HepG2 (cell line): ENCODE data around the gene TST. TPM values are rescaled to one million over a fixed set of nuclear protein-coding genes. Genes with fewer than 3 reads are reported as not detected.
A peak's percentile ranks its signal among the peaks of the same experiment; 100 is the strongest.

Experiments
- CBX5 ChIP-seq: sonication (generic); formaldehyde crosslinking; IDR thresholded peaks from 2 replicates; pipeline ENCODE4 v1.4.0; 2020; ENCODE audit warnings: missing genetic modification reagents, borderline replicate concordance
- KAT2B ChIP-seq: fragments of 150-350 bp; IDR thresholded peaks from 2 replicates; pipeline ENCODE4 v1.6.1; 2014; ENCODE audit warnings: low read depth, low read length, borderline replicate concordance
- KDM5A ChIP-seq: fragments of 200-600 bp; sonication (generic); IDR thresholded peaks from 2 replicates; pipeline ENCODE4 v1.7.0; 2018; ENCODE audit warnings: antibody characterized with exemption, mild to moderate bottlenecking, low read length, borderline replicate concordance
- MAX ChIP-seq: IDR thresholded peaks from 2 replicates; pipeline ENCODE4 v1.6.1; 2012; ENCODE audit warnings: inconsistent platforms
- MEF2D ChIP-seq: sonication (generic); formaldehyde crosslinking; IDR thresholded peaks from 2 replicates; pipeline ENCODE4 v1.5.1; 2020; ENCODE audit warnings: mild to moderate bottlenecking, missing genetic modification reagents
- SMAD9 ChIP-seq: sonication (generic); formaldehyde crosslinking; IDR thresholded peaks from 2 replicates; pipeline ENCODE4 v1.5.1; 2020; ENCODE audit warnings: mild to moderate bottlenecking, missing genetic modification reagents
- ZFX ChIP-seq: sonication (generic); formaldehyde crosslinking; IDR thresholded peaks from 2 replicates; pipeline ENCODE4 v1.4.0; 2020; ENCODE audit warnings: mild to moderate bottlenecking, low read depth, missing genetic modification reagents, moderate library complexity
- ZFY ChIP-seq: sonication (generic); formaldehyde crosslinking; IDR thresholded peaks from 2 replicates; pipeline ENCODE4 v1.4.0; 2020; ENCODE audit warnings: missing genetic modification reagents
- ZNF180 ChIP-seq: sonication (generic); formaldehyde crosslinking; IDR thresholded peaks from 2 replicates; pipeline ENCODE4 v1.4.0; 2020; ENCODE audit warnings: low read depth, missing genetic modification reagents, borderline replicate concordance
- ZNF275 ChIP-seq: sonication (generic); formaldehyde crosslinking; IDR thresholded peaks from 2 replicates; pipeline ENCODE4 v1.8.0; 2022; ENCODE audit warnings: missing genetic modification reagents, mild to moderate bottlenecking, inconsistent platforms, borderline replicate concordance
- ZNF280B ChIP-seq: sonication (generic); formaldehyde crosslinking; IDR thresholded peaks from 2 replicates; pipeline ENCODE4 v1.5.0; 2020; ENCODE audit warnings: missing genetic modification reagents, mild to moderate bottlenecking, borderline replicate concordance
- ZNF563 ChIP-seq: sonication (generic); formaldehyde crosslinking; IDR thresholded peaks from 2 replicates; pipeline ENCODE4 v1.8.0; 2022; ENCODE audit warnings: mild to moderate bottlenecking, moderate library complexity, missing genetic modification reagents
- polyA plus RNA-seq, 8 experiments: library from polyadenylated mRNA; depleted of rRNA in 3 of 8; stranded (reverse) in 7 of 8; unstranded in 1 of 8; fragments of >200 nt; fragmentation: Illumina TruSeq in 4 of 8; extraction: Trizol in 4 of 8; gene quantifications; 2 replicates each; pipeline versions ENCODE4 v1.2.1 to v1.2.3, GENCODE V29; 2011 to 2016; ENCODE audit warnings: low read depth in 4 of 8, missing spikeins in 1 of 8, mixed read lengths in 1 of 8; ENCODE audit not compliant: insufficient read depth in 1 of 8
- total RNA-seq, 5 experiments: library from RNA; depleted of rRNA; stranded (reverse); fragments of >200 nt; fragmentation: Illumina TruSeq; extraction: Trizol; gene quantifications; 2 replicates each; pipeline ENCODE4 v1.2.3, GENCODE V29; 2016; ENCODE audit warnings: low read depth in 1 of 5
- TF ChIP-seq, protein P1 (sequence below): IDR thresholded peaks from 2 replicates; pipeline ENCODE4 v1.6.1; 2016; ENCODE audit warnings: missing biosample characterization, missing genetic modification reagents, low read depth
- TF ChIP-seq, protein P2 (sequence below): sonication (generic); formaldehyde crosslinking; IDR thresholded peaks from 2 replicates; pipeline ENCODE4 v1.4.0; 2020; ENCODE audit warnings: missing genetic modification reagents, borderline replicate concordance
- TF ChIP-seq, protein P3 (sequence below), 2 experiments: IDR thresholded peaks; 2 replicates each; pipeline ENCODE4 v1.6.1; 2011 to 2012; ENCODE audit warnings: low read length in 2 of 2, borderline replicate concordance in 1 of 2, low read depth in 1 of 2, mild to moderate bottlenecking in 1 of 2, moderate library complexity in 1 of 2

The TST gene
- total and polyA plus RNA-seq, 2 of the 13 experiments (the other 11 are each of a cell fraction or from before 2014, with no cell fraction given) = 44.6 to 63.6 TPM

DNA sequence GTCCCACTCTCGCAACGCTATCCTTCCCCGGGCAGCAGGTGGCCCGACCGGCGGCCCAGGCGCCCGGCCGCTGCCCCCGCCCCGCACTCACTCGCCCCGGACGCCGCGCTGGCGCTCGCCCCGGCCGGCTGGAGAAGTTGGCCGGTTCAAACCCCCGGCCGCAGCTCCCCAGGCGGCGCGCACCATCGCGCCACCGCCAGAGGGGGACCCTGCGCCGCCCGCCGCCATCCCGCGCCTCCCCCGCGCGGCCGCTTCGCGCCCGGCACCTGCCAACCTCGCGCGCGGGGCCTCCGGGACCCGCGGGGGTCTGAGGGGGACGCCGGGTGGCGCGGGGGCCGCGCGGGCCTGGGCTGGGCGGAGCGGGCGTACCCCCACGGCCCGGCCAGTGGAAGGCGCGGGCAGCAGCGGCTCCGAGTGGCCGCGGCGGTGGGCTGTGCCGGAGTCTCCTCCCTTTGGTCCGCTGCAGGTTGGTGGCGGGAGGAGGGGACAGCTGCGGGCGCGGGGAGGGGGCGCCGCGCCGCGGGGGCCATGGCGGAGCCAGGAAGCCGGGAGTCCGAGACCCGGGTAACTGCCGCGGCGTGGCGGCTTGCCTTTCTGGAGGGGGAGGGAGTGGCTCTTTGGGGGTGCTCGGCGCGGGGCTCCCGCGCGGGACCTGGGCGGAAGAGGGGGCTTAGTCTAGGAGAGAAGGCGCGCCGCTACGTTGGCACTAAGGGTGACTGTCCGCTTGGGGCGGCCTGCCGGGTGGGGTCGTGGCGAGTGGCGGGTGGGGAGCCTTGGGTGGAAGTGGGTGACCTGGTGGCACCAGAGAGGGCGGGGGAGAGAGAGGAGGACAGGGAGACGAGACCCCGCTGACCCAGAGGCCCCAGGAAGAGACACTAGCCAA, at the start of gene TST, which contains the start of gene MPST (continued):
- TF ChIP-seq, protein P1, sequence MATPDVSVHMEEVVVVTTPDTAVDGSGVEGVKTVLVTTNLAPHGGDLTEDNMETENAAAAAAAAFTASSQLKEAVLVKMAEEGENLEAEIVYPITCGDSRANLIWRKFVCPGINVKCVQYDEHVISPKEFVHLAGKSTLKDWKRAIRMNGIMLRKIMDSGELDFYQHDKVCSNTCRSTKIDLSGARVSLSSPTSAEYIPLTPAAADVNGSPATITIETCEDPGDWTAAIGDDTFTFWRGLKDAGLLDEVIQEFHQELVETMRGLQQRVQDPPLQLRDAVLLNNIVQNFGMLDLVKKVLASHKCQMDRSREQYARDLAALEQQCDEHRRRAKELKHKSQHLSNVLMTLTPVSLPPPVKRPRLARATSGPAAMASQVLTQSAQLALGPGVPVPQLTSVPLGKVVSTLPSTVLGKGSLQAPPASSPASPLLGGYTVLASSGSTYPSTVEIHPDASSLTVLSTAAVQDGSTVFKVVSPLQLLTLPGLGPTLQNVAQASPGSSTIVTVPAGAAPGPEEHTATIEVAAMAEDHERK (CRISPR knock-in tag) = no peak
- TF ChIP-seq ZNF180 (no peak), ZFX (CRISPR knock-in tag) (peak; percentile 32), CBX5 (CRISPR knock-in tag) (no peak), SMAD9 (CRISPR knock-in tag) (peak; percentile 66; the same call in 1 of the 2 replicates), ZNF275 (CRISPR knock-in tag) (0 out of 2 replicates have a peak, but pooled peaks have one; percentile 25), MEF2D (CRISPR knock-in tag) (0 out of 2 replicates have a peak, but pooled peaks have one; percentile 5), KAT2B (no peak), ZNF280B (CRISPR knock-in tag) (0 out of 2 replicates have a peak, but pooled peaks have one; percentile 36), ZFY (CRISPR knock-in tag) (peak; percentile 74), ZNF563 (CRISPR knock-in tag) (0 out of 2 replicates have a peak, but pooled peaks have one; percentile 11), KDM5A (peak; percentile 42; the same call in 1 of the 2 replicates), MAX (peak; percentile 60)
- TF ChIP-seq, protein P2, sequence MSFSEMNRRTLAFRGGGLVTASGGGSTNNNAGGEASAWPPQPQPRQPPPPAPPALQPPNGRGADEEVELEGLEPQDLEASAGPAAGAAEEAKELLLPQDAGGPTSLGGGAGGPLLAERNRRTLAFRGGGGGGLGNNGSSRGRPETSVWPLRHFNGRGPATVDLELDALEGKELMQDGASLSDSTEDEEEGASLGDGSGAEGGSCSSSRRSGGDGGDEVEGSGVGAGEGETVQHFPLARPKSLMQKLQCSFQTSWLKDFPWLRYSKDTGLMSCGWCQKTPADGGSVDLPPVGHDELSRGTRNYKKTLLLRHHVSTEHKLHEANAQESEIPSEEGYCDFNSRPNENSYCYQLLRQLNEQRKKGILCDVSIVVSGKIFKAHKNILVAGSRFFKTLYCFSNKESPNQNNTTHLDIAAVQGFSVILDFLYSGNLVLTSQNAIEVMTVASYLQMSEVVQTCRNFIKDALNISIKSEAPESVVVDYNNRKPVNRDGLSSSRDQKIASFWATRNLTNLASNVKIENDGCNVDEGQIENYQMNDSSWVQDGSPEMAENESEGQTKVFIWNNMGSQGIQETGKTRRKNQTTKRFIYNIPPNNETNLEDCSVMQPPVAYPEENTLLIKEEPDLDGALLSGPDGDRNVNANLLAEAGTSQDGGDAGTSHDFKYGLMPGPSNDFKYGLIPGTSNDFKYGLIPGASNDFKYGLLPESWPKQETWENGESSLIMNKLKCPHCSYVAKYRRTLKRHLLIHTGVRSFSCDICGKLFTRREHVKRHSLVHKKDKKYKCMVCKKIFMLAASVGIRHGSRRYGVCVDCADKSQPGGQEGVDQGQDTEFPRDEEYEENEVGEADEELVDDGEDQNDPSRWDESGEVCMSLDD = peak; percentile 12; the same call in 1 of the 2 replicates
- TF ChIP-seq, protein P3, sequence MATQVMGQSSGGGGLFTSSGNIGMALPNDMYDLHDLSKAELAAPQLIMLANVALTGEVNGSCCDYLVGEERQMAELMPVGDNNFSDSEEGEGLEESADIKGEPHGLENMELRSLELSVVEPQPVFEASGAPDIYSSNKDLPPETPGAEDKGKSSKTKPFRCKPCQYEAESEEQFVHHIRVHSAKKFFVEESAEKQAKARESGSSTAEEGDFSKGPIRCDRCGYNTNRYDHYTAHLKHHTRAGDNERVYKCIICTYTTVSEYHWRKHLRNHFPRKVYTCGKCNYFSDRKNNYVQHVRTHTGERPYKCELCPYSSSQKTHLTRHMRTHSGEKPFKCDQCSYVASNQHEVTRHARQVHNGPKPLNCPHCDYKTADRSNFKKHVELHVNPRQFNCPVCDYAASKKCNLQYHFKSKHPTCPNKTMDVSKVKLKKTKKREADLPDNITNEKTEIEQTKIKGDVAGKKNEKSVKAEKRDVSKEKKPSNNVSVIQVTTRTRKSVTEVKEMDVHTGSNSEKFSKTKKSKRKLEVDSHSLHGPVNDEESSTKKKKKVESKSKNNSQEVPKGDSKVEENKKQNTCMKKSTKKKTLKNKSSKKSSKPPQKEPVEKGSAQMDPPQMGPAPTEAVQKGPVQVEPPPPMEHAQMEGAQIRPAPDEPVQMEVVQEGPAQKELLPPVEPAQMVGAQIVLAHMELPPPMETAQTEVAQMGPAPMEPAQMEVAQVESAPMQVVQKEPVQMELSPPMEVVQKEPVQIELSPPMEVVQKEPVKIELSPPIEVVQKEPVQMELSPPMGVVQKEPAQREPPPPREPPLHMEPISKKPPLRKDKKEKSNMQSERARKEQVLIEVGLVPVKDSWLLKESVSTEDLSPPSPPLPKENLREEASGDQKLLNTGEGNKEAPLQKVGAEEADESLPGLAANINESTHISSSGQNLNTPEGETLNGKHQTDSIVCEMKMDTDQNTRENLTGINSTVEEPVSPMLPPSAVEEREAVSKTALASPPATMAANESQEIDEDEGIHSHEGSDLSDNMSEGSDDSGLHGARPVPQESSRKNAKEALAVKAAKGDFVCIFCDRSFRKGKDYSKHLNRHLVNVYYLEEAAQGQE (IDR thresholded peaks at IDR 0.05; ENCODE audit: borderline replicate concordance in 1 of 2, low read depth in 1 of 2, low read length in 2 of 2) = peak in 1 of 2 experiments; percentile 30; a peak in 1 of 4 replicates
